HG02943 (cell line): ENCODE measurements around the gene RHBDD1.
"Not testable (repeated sequence)": the region's sequence is repeated elsewhere in the genome, so short reads cannot be mapped to it uniquely, and the experiment has no call there.

Experiments used
- ATAC-seq: cut with Tn5 transposase; IDR thresholded peaks from one replicate; pipeline ENCODE4 v1.9.1; 2021; ENCODE audit warnings: mild to moderate bottlenecking, low read depth, moderate library complexity; ENCODE audit not compliant: unreplicated experiment

The RHBDD1 gene

DNA sequence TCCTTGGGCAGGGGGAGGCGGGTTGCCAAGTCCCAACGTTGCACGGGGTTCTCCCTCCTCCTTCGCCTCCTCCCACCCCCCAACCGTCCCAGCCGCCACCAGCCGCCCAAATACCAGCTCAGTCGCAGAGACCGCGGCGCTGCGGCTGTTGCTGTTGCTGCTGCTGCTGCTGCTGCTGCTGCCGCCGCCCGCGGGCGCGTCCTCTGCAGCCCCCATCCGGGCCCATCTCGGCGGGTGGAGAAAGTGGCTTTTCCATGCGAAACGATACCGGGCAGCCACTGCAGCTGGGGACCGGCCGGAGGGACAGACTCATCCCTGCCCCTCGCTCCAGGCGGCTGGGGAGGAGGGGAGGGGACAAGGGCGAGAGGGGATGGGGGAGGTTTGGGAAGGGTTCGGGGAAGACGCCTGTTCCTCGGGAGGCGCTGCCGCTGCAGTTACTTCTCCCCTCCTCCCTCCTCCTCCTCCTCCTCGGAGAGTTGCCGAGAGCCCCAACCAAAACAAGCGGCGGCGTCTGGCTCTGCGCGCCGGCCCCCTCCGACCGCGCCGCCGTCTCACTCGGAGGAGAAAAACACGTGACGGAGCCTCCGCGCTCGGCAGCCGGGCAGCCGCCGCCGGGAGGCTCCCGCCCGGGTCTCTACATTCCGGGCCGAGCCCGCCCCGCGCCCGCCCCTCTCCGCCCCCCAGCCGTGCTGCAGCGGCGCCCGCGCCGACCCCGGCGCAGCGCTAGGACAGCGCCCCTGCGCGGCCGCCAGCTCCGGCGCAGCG is 36.5 kb upstream of the RHBDD1 start, which contains the start of gene IRS1:
IRS1 (minus strand) TSS at position 610 of the 765 bp plus-strand sequence. CDS start 1,082 bp downstream, outside the sequence.
- peak; percentile 27 for ATAC-seq

DNA sequence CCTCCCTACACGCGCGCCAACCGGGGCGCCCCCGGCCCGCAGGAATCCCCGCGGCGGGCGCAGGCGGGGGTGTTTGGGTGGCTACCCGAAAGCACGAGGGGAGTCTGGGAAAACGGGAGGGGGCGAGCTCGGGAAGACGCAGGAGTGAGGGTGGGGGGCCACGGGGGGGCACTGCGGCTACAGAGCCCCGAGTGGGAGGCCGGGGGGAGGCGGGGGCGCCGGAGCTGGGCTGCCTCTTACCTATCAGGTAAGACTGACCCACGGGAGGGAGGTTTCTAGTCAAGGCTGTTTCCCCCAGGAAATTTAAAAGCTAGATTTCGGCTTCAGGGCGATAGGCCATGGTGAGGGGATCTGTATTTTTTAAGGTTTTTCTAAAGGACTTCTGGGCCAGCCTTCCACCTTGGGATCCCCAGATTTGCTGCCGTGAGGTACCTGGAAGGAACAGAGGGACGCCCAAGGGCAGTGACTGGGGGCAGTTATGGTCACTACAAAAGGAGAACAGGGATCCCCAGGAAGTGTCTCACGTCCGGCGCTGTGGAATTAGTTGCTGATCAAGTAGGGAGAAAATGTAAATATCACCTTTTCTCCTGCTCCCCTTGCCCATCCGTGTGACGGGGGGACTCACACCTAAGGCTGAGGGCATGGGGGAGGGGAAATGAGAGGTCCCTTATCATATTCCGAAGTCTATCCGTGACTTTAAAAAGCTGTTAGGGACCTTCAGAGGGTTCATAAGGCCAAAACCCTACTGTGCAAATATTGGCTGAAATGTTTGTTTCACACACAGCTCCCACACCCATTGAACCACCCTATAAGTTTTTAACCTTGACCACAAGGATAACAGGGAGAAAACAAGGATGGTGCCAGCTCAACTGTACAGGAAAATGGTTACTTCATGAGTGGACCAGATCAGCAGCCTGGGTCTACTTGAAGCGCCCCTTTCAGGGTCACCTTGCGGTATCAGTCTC is 35.6 kb upstream of the RHBDD1 start:
- no peak for ATAC-seq

DNA sequence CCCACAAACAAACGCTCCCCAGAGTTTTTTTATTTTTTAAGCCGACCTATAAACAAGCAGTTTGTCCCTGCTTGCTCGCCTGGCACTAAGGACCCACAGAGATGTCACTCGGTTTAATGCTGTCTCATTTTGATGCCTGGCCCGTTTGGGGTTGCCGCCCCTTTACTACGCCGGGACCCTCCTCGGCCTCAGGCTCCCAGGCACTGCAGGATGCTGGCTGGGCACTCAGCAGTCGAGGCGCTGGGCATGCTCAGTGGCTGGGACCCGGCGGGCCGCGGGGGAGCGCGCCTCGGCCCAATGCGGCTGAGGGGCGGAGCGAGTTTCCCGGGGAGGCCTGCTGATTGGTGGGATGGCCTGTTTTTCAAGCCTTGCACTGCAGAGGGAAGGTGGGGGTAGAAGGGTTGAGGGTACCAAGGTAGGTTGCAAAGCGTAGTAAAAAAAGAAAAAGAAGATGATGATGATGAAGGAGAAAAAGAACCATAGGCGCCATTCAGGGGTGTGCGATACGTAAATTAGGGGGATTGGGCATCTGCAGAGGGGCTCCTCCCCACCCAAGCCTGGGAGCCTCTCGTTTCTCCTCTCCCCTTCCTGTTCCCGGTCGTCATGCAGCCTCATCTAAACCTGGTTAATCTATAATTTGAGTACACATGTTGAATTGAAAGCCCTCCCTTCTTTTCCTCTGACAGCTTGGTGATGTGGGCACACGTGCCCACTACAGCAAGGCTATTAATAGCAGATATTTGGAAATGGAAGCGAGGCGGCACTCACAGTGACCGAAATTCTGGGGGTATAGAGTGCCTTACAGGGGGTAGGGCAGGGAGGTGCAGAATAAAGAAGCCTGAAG is 34.7 kb upstream of the RHBDD1 start:
- ATAC-seq, result peak; percentile 79

DNA sequence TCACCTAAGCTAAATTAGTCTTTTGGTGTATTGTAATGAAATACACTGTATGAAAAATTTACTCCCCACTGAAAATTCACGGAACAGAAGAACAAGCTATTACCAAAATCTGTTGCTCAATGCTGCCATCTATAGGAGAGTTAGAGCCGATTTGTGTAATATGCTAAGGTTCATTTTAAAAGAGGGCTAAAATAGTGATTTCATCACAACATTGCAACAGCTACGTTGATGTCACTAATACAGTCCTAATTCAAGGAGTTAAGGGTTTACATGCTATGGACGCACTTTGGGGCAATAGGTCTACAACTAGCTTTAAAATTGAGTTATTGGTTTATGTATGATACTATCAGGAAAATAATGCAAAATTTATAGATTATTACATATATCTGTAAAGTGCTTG is 33.3 kb upstream of the RHBDD1 start:
- no peak for ATAC-seq

DNA sequence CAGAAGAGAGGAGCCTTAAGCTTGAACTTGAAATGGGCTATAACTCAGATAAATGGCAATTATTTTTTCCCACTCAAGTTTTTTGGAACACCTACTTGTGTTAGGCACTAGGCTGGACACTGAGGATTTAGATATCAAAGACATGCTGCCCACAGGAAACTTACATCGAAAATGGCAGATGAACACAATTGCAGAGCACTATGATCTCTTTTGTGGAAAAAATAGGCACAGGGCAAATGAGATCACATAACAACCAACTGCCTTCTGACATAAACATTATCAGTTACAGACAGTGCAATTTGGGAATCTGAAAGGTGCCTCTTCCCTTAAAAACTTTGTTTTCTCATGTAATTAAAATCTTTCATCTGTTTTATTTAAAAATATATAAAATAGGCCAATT is 32.4 kb upstream of the RHBDD1 start:
- ATAC-seq, result no peak

DNA sequence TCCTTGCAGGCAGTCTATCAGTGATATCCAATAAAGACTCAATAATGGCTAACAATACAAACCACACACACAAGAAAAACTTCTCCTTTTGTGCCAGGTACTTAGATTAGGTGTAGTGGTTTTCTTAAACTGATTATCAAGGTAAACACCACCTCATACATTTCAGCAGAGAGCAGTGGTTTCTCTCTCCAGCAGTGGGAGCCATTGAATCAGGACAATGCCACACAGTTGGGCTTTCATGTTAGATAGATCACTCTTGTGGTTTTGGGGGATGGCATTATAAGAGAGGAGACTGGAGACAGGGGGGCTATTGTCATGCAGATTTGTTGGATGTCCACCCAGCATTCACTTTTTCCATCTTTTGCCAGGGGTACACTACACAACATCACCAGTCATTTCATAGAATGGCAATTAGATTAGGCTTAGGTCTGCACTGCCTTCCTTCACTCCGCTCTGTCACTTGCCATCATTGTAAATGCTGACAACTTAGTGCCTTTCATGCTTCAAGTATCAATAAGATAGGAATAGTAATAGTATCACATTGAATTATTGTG is 22.6 kb upstream of the RHBDD1 start:
- ATAC-seq, result no peak

DNA sequence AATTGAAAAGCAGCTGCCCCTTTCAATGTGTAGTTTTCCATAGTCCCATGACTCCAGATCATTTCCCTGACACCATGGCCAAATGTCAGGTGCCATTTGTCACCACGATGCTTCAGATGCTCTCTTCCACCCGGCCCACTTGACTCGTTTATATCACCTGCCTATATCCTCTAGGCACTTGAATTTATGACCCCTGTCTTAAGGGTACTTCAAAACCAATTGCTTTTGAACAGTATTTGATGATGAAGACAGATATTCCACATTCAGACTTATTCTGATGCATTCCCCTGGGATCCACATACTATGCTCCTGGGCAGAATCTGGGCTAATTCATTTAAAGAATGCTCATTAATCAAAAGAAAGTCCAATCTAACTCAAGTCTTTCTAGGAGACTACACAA is 16.9 kb upstream of the RHBDD1 start:
- no peak for ATAC-seq

DNA sequence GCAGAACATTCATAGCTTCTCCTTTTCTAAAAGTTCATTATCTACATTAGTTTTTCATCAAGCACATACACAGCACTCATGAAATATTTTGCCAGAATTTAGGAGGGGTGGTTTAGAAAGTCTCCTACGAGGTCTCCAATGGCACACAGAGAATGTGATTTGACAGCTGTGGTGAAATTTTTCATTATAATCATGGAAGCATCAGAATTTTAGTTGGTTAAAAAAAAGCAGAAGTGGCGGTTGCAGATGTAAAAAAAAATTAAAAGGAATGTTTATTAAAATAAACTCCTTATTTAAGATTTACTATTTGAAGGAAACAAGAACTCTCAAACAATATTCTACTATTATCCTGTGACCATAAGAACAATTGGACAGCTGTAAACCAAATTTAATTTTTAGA is 10.8 kb upstream of the RHBDD1 start:
- no peak for ATAC-seq

DNA sequence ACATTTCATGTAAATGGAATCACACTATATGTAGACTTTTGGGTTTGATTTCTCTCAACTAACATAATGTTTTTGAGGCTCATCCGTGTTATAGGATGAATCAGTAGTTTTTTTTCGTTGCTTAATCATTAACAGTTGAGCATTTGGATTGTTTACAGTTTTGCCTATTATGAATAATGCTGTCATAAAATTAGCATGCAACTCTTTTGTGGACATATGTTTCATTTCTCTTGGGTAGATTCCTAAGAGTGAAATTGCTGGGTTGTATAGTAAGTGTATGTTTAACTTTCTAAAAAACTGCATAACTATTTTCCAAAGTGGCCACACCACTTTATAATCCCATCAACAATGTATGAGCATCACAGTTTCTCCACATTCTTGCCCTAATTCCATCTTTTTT is 7.7 kb upstream of the RHBDD1 start:
- ATAC-seq, result no peak

DNA sequence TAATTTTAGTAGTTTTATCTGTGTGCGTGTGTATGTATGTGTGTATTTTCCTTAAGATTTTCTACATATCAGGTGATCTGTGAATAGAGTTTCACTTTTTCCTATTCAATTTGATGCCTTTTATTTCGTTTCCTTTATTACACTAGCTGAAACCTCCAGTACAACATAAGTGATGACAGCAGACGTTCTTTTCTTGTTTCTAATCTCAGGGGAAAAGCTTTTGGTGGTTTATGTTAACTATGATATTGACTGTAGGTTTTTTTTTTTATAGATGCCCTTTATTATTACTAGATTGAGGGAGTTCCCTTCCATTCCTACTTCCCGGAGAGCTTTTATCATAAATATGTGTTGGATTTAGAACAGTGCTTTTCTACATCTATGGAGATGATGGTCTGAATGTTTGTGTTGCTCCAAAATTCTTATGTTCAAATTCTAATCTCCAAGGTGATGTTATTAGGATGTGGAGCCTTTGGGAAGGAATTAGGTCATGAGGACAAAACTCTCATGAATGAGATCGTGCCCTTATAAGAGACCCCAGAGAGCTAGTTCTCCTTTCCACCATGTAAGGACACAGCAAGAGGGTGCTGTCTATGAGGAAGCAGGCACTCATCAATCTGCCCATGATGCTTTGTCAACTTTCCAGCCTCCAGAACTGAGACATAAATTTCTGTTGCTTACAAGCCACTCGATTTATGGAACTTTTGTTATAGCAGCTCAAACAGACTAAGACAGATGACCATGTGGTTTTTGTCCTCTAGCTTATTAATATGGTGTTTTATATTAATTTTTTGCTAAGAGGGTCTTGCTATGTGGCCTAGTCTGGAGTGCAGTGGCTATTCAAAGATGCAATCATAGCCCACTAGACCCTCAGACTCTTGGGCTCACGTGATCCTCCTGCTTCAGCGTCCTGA is 5.9 kb upstream of the RHBDD1 start:
- ATAC-seq, result no peak

DNA sequence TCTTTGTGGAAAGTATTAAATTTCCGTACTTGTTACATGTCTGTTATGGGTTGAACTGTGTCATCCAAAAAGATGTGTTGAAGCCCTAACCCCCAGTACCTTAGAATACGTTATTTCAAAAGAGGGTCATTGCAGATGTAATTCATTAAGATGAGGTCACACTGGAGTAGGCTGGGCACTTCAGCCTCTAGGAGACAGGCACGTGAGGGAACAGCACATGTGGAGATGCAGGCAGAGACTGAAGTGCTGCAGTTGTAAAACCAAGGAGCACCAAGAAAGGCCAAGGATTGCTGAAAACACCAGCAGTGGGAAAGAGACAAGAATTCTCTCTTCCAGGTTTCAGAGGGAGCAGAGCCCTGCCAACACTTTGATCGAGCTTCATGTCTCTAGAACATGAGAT is 4.6 kb upstream of the RHBDD1 start:
- no peak for ATAC-seq

DNA sequence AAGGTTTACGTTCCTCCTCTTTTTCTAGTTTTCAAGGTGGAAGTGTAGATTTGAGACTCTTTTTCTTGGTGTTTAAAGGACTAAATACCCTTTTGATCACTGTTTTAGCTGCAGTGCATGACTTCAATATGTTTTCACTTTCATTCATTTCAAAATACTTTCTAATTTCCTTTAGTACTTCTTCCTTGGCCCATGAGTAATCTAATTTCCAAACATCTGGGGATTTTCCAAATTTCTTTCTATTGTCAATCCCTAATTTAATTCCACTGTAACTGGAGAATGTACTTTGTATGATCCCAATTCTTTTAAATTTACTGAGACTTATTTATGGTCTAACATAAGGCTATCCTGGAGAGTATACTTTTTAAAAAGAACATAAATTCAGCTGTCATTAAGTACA is 3.8 kb upstream of the RHBDD1 start:
- ATAC-seq, result no peak

DNA sequence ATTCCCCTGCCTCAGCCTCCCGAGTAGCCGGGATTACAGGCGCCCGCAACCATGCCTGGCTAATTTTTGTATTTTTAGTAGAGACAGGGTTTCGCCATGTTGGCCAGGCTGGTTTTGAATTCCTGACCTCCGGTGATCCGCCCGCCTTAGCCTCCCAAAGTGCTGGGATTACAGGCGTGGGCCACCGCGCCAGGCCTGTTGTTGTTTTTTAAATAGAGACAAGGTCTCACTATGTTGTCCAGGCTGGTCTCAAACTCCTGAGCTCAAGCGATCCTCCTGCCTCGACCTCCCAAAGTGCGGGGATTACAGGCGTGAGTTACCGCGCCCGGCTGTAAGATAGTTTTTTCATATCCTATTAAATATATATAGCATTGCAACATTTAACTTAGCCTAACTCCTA is 974 bp upstream of the RHBDD1 start:
- ATAC-seq, result not testable (repeated sequence)

DNA sequence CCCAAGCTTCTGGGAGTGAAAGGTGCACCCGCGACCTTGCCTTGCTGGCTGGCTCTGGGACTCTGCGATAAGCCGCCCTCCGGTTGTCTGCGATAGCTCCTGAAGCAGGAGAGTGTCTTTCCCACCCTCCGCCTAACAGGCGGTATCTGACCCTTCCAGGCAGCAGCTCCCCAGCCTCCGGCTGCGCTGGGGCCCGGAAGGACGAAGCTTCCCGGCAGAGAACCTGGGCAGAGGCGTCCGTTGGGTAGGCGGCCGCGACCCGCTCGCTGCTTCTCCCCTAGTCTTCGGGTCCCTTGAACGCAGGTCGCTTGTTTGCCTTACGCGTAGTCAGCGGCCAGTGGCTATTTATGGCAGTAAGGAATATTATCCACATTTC is 446 bp upstream of the RHBDD1 start:
- peak; percentile 22 for ATAC-seq

DNA sequence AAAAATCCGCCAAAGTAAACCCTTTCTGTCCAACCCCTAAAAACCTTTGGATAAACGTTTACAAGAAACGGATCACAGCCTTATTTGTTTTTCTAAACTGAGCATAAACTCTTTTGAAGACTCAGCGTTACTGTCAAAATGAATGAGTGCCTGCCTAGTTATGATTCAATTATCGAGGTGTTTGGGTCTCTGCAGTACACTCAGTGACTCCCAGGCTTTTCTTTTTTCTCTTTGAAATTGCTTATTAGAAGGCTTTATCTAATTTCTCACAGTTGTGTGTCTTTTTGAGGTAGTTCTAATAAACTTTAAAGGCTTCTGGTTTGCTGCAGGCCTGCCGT is 663 bp downstream of the RHBDD1 start:
- peak; percentile 1 for ATAC-seq

DNA sequence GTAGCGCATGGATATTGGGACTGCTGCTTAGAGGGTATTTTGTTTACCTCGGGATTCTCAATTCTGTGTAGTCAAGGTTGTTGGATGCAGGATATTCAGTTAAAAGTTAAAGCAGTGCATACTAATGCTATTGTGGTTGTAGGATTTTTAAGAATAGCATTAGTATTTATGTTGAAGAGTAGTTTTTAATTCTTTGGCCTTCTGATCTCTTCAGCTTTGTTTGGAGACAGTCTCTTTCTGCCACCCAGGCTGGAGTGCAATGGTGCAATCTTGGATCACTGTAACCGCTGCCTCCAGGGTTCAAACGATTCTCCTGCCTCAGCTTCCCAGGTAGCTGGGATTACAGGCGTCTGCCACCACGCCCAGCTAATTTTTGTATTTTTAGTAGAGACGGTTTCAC is 1.5 kb downstream of the RHBDD1 start:
- ATAC-seq, result no peak

DNA sequence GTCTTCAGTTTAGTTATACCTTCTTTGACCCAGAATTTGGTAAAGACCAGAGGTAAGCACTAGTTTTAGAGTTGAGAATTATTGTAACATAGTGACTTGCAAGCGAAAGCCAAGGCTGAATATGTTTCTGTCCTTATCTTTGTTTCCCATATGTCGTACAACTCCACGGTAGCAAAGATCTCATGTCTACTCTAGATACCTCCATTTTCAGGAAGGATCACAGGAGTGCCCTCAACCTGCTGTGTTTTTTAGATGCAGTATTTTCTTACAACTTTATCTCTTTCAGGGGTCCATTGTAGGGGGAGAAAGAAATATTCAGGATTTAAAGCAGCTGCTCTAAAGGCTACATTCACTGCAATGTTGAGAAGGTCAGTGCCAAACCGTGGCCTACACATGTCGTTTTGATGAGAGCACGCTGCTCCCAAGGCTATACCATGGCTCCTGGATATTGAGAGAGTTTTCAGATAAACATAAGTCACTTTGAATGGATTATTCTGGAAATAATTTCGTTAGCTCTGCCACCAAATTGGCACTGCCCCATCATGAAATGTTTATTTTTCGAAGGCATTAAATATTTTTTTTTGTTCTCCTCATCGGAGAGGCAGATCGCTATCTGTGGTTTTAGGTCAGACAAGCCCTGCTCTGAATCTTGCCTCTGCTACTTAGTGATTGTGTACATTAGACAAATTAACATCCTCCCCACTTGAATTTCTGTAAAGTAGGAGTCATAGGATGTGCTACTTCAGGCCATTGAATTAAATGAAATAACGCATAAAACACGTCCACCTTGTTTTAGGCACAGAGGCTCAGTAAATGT is 2.1 kb downstream of the RHBDD1 start:
- ATAC-seq, result no peak

DNA sequence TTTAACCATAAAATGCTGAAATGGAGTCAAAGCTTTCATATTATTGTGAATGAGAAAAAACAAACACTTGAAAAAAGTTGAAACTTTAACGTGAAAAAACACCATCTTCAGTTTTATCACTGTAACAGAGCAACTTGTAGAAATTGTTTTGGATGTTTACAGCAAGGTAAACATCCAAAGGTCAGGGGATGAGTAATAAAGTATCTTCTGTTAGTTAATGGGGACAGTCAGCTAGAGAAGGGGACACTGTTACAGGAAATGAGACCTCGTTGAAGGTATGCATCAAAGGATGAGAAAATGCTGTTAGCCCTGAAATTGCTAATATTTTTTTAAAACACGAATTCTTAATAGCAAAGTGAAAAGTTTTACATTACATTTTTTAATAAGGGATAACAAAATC is 2.9 kb downstream of the RHBDD1 start:
- ATAC-seq, result no peak

DNA sequence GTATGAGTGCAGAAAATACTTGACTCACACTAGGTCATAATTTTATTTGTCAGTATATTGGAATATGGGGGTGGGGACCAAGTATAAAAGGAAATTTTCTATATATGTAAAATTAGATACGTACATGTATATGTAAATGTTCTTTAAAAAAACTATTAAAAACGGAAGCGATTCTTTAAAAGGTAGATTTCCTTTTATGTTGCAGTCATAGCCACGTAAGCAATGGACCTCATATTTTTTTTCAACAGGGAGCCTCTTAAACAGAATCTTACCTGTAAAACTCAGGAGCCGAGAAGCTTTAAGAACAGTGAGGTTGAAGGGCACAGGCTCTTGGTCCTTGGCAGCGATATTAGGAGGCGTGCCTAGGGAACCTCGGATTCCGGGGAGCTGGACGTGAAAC is 3.3 kb downstream of the RHBDD1 start:
- no peak for ATAC-seq
